Muscle layer of colon (tissue), 2 donors: ENCODE data around the gene TRIM61.
A peak's percentile ranks its signal among the peaks of the same experiment; 100 is the strongest.
"Not testable (repeated sequence)": the region's sequence is repeated elsewhere in the genome, so short reads cannot be mapped to it uniquely, and the experiment has no call there.

Experiments
- H3K27ac ChIP-seq: one replicate; pipeline ENCODE4 v1.7.0; 2013; ENCODE audit warnings: low read depth, mild to moderate bottlenecking, low read length, moderate library complexity
- H3K27me3 ChIP-seq, 2 donors: one replicate each; pipeline ENCODE4 v1.7.0; 2013; ENCODE audit warnings: low read length in 2 of 2, mild to moderate bottlenecking in 2 of 2; ENCODE audit not compliant: insufficient read depth in 2 of 2, control insufficient read depth in 1 of 2
- H3K36me3 ChIP-seq: one replicate; pipeline ENCODE4 v1.7.0; 2013; ENCODE audit warnings: mild to moderate bottlenecking, low read length; ENCODE audit not compliant: insufficient read depth
- H3K4me1 ChIP-seq: one replicate; pipeline ENCODE4 v1.7.0; 2013; ENCODE audit warnings: mild to moderate bottlenecking, low read length; ENCODE audit not compliant: insufficient read depth
- H3K4me3 ChIP-seq, 2 donors: one replicate each; pipeline ENCODE4 v1.7.0; 2013; ENCODE audit warnings: low read length in 2 of 2, low read depth in 1 of 2, mild to moderate bottlenecking in 1 of 2, moderate library complexity in 1 of 2
- H3K9ac ChIP-seq: one replicate; pipeline ENCODE4 v1.7.0; 2013; ENCODE audit warnings: low read length
- H3K9me3 ChIP-seq: one replicate; pipeline ENCODE4 v1.7.0; 2013; ENCODE audit warnings: mild to moderate bottlenecking, low read length
- donor health status: abdominal sarcoma.
- donor health status: Adenocarcinoma of cecum.

The TRIM61 gene

DNA sequence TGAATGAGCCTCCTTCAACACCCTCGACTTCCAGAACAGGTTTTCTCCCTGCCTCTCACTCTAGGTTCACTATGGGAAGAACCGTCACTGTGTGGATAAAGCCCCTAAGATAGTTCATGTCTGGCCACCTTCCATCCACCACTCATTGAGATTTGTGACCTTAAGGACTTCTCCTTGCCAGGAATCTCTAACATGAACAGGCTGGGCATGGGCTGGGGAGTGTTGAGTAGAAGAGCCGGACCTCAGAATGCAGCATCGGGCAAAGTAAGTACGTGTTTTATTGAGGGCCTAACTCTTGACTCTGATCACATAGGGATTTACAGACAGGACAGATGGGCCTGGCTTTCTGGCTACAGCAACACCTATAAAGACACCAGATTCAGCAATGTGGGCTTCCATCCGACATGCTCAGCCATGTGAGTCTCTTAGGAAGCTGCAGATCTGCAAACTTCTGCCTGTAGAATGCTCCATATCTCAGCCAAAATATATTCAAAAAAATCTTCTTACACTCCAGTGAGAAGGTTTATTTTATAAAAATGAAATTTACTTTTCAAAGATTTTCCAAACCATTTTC is 28.0 kb upstream of the TRIM61 start:
- Histone ChIP-seq H3K4me3 (no peak overlapping the region), H3K4me1 (no peaks in the 10 kb centered on the region), H3K9me3 (no peaks in the 10 kb centered on the region)

DNA sequence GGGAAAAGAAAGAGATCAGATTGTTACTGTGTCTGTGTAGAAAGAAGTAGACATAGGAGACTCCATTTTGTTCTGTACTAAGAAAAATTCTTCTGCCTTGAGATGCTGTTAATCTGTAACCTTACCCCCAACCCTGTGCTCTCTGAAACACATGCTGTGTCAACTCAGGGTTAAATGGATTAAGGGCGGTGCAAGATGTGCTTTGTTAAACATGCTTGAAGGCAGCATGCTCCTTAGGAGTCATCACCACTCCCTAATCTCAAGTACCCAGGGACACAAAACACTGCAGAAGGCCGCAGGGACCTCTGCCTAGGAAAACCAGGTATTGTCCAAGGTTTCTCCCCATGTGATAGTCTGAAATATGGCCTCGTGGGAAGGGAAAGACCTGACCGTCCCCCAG is 24.5 kb upstream of the TRIM61 start:
- H3K9ac ChIP-seq, H3K4me3 ChIP-seq, H3K27me3 ChIP-seq, H3K36me3 ChIP-seq, H3K27ac ChIP-seq, H3K4me1 ChIP-seq, H3K9me3 ChIP-seq: not testable (repeated sequence)

More for the DNA sequence above, 28.0 kb upstream of the TRIM61 start:
- H3K9ac ChIP-seq: no peak overlapping the region
- H3K27me3 ChIP-seq: no peaks in the 10 kb centered on the region
- H3K27ac ChIP-seq: no peak overlapping the region
- no peaks in the 10 kb centered on the region for H3K36me3 ChIP-seq

DNA sequence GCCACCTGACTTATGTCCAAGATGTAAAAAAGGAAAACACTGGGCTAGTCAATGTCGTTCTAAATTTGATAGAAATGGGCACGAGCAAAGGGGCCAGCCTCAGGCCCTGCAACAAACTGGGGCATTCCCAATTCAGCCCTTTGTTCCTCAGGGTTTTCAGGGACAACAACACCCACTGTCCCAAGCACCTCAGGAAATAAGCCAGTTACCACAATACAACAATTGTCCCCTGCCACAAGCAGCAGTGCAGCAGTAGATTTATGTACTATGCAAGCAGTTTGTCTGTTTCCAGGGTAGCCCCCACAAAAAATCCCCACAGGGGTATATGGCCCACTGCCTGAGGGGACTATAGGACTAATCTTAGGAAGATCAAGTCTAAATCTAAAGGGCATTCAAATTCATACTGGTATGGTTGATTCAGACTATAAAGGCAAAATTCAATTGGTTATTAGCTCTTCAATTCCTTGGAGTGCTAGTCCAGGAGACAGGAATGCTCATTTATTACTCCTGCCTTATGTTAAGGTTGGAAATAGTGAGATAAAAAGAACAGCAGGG is 21.1 kb upstream of the TRIM61 start:
- not testable (repeated sequence) for H3K9me3 ChIP-seq, H3K27ac ChIP-seq, H3K27me3 ChIP-seq, H3K9ac ChIP-seq, H3K36me3 ChIP-seq, H3K4me1 ChIP-seq, H3K4me3 ChIP-seq

DNA sequence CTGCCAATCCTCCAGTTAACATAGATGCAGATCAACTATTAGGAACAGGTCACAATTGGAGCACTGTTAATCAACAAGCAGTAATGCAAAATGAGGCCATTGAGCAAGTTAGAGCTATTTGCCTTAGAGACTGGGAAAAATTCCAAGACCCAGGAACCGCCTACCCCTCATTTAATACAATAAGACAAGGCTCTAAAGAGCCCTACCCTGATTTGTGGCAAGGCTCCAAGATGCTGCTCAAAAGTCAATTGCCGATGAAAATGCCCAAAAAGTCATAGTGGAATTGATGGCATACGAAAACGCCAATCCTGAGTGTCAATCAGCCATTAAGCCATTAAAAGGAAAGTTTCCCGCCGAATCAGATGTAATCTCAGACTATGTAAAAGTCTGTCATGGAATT is 20.5 kb upstream of the TRIM61 start:
- no peak overlapping the region for H3K27ac ChIP-seq
- H3K9me3 ChIP-seq: no peaks in the 10 kb centered on the region
- H3K36me3 ChIP-seq: no peaks in the 10 kb centered on the region
- no peaks in the 10 kb centered on the region for H3K4me1 ChIP-seq
- H3K9ac ChIP-seq: no peak overlapping the region
- H3K27me3 ChIP-seq: no peaks in the 10 kb centered on the region
- H3K4me3 ChIP-seq: no peak overlapping the region

DNA sequence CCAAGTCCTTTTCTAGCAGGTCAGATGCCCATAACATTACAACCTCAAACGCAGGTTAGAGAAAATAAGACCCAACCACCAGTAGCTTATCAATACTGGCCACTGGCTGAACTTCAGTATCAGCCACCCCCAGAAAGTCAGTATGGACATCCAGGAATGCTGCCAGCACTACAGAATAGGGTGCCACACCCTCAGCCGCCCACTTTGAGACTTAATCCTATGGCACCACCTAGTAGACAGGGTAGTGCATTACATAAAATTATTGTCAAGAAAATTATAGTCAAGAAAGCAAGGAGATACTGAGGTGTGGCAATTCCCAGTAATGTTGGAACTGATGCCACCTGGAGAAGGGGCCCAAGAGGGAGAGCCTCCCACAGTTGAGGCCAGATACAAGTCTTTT is 19.9 kb upstream of the TRIM61 start:
- Histone ChIP-seq H3K4me3 (no peak overlapping the region), H3K27ac (no peak overlapping the region), H3K9ac (no peak overlapping the region)

DNA sequence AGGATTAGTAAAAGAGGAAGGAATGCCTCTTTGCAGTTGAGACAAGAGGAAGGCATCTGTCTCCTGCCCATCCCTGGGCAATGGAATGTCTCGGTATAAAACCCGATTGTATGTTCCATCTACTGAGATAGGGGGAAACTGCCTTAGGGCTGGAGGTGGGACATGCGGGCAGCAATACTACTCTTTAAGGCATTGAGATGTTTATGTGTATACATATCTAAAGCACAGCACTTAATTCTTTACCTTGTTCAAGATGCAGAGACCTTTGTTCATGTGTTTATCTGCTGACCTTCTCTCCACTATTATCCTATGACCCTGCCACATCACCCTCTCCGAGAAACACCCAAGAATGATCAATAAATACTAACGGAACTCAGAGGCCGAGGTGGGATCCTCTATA is 18.7 kb upstream of the TRIM61 start:
- H3K4me3 ChIP-seq, H3K27me3 ChIP-seq, H3K9me3 ChIP-seq, H3K27ac ChIP-seq, H3K4me1 ChIP-seq, H3K9ac ChIP-seq, H3K36me3 ChIP-seq: not testable (repeated sequence)

More for the DNA sequence above, 19.9 kb upstream of the TRIM61 start:
- Histone ChIP-seq H3K4me1 (no peaks in the 10 kb centered on the region), H3K9me3 (no peaks in the 10 kb centered on the region), H3K27me3 (no peaks in the 10 kb centered on the region), H3K36me3 (no peaks in the 10 kb centered on the region)

DNA sequence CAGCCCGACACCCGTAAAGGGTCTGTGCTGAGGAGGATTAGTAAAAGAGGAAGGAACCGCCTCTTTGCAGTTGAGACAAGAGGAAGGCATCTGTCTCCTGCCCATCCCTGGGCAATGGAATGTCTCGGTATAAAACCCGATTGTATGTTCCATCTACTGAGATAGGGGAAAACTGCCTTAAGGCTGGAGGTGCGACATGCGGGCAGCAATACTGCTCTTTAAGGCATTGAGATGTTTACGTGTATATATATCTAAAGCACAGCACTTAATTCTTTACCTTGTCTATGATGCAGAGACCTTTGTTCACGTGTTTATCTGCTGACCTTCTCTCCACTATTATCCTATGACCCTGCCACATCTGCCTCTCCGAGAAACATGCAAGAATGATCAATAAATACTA is 13.3 kb upstream of the TRIM61 start:
- H3K27me3 ChIP-seq, H3K9me3 ChIP-seq, H3K36me3 ChIP-seq, H3K4me3 ChIP-seq, H3K9ac ChIP-seq, H3K4me1 ChIP-seq, H3K27ac ChIP-seq: not testable (repeated sequence)

DNA sequence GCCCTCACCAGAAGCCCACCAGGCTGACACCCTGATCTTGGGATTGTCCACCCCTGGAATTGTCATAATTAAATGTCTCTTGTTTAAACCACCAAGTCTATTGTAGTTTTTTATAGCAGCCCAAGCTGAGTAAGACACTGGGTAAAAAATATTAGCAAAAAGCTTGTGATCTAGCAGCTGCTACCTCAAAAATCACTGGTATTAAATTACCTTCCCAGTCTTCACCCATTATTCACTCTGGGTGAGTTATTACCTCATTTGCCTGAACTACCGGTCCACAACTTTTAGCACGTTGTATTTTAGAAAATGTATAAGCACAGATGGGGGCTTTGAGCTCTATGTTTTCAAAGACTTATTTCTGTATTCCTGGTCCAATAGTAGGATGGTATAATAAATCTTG is 12.0 kb upstream of the TRIM61 start:
- no peak overlapping the region for H3K9ac ChIP-seq
- H3K36me3 ChIP-seq: no peaks in the 10 kb centered on the region
- H3K9me3 ChIP-seq: no peaks in the 10 kb centered on the region
- no peaks in the 10 kb centered on the region for H3K27me3 ChIP-seq
- no peak overlapping the region for H3K27ac ChIP-seq
- no peak overlapping the region for H3K4me3 ChIP-seq
- H3K4me1 ChIP-seq: no peaks in the 10 kb centered on the region

DNA sequence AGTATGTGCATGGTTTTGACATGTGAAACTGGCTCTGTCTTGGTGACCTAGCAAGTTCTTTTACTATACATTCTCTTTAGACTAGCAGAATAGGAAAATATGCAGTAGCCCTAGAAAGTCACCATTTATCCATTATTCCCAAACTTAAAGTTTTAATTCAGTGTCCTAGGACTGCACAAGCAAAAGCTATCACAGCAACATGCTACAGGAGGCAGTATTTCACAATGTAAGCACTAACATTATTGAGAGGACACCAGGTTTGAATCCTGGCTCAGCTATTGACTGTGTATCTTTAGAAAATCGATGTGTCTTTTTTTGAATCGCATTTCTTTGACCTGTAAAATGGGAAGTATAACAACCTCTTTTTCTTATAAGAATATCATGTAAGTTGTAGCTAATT is 5.5 kb downstream of the TRIM61 start:
- H3K27ac ChIP-seq, H3K9me3 ChIP-seq, H3K36me3 ChIP-seq, H3K4me3 ChIP-seq, H3K4me1 ChIP-seq, H3K9ac ChIP-seq, H3K27me3 ChIP-seq: not testable (repeated sequence)

DNA sequence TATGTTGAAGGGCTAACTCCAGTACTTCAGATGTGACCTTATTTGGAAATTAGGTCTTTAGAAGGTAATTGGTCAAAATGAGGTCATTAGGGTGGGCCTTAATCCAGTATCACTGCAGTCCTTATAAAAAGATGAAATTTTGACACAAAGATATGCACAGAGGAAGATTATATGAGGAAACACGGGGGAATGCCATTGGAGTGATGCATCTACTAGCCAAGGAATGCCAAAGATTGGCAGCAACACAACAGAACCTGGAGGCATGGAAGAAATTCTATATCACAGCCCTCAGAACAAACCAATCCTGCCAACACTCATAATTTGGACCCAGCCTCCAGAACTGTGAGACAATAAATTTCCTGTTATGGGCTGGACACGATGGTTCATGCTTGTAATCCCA is 17.6 kb downstream of the TRIM61 start:
- Histone ChIP-seq H3K4me3 (no peak overlapping the region), H3K9me3 (no peaks in the 10 kb centered on the region), H3K36me3 (no peaks in the 10 kb centered on the region)

DNA sequence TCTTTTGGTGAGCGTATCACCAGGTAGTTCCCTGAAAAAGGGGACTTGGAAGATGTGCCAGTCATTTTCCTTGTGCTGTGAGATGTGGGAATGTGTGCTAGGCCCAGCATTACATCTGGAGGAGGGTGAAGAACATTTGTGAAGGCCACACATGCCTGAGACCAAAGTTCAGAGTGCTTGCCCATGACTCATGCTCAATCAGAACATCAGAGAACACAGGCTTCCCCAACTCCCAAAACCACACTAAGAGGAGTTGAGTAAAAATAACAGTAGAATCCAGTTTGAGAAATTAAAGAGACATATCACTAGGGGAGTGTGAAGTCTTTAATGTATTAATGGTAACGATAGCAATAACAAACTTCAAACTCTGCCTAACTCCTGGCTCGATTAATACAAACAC is 18.0 kb downstream of the TRIM61 start:
- not testable (repeated sequence) for H3K9ac ChIP-seq, H3K36me3 ChIP-seq, H3K27ac ChIP-seq, H3K9me3 ChIP-seq, H3K27me3 ChIP-seq, H3K4me1 ChIP-seq, H3K4me3 ChIP-seq

More for the DNA sequence above, 17.6 kb downstream of the TRIM61 start:
- no peak overlapping the region for H3K9ac ChIP-seq
- H3K4me1 ChIP-seq: peaks cover 3% of the 10 kb centered on the region
- no peak overlapping the region for H3K27ac ChIP-seq
- H3K27me3 ChIP-seq: no peaks in the 10 kb centered on the region

DNA sequence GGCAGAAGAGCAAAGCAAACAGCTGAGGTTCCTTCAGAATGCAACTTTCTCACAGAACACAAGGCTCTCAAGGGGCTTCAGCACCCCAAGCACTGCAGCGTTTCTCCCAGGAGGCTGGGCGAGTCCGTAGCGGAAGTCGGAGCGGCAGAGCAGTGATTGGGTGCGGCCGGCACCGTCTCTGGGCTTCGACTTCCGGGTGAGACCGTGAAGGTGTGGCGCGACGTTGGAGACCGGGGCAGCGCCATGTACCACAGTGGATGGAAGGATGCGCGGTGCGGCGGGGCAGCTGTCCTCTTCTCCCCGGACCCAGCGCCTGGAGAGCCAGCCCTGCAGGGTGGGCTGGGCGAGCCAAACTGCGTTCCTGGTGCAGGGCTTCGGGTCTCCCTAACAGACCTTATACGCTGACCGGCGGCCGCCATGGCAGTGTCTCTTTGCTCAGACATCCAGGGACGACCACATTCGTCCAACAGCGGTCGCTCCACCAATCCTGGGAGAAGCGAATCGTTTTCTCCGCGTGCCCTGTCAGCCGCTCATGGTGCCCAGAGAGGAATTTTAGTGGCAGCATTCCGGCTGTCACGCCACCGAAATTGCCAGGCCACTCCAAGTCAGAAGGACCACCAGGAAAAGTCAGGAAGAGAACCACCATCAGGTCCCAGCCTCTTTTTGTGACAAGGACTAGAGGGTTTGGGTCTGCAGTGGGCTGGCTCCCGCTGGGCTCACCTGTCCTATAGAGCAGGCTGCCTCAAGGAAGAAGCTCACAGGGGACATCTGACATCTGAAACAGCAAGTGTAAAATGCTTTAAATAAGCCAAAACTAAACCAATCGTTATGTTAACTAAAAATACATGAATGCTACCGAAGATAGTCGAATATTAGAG is 20.5 kb downstream of the TRIM61 start:
- Histone ChIP-seq H3K9ac (no peak overlapping the region), H3K4me1 (peaks cover 3% of the 10 kb centered on the region), H3K27ac (peak overlapping the region; percentile 34)

More for the DNA sequence above, 20.5 kb downstream of the TRIM61 start:
- Histone ChIP-seq H3K9me3 (no peaks in the 10 kb centered on the region), H3K27me3 (no peaks in the 10 kb centered on the region), H3K4me3 (peak overlapping the region; percentile 79 to 87), H3K36me3 (no peaks in the 10 kb centered on the region)
